HL-60 (cell line): Measurements from ENCODE around the gene PRAC2.

ENCODE experiments used
- DNase-seq, 2 experiments: peaks; one replicate each; pipeline ENCODE4 v3.0.0-alpha.2; 2010 to 2020; ENCODE audit warnings: low read depth in 1 of 2, low spot score in 1 of 2
- H3K27ac ChIP-seq: fragments of 250-450 bp; sonication (Bioruptor Pico); replicated peaks from 2 replicates; pipeline ENCODE4 v1.5.1; 2020; ENCODE audit warnings: mild to moderate bottlenecking, moderate library complexity
- H3K27me3 ChIP-seq: fragments of 250-450 bp; sonication (Bioruptor Pico); 2 replicates; pipeline ENCODE4 v1.5.1; 2021; ENCODE audit warnings: mild to moderate bottlenecking, moderate library complexity; ENCODE audit not compliant: insufficient read depth, poor library complexity, severe bottlenecking
- H3K4me3 ChIP-seq: replicated peaks from 2 replicates; pipeline ENCODE4 v1.5.1; 2011; ENCODE audit warnings: mild to moderate bottlenecking, control low read depth, low read length; ENCODE audit not compliant: insufficient read depth
- GABPA ChIP-seq: IDR thresholded peaks from 2 replicates; pipeline ENCODE4 v1.6.1; 2012; ENCODE audit warnings: low read depth
- POLR2AphosphoS5 ChIP-seq: IDR thresholded peaks from 2 replicates; pipeline ENCODE4 v1.6.1; 2012; ENCODE audit warnings: low read depth
- SPI1 ChIP-seq: IDR thresholded peaks from 2 replicates; pipeline ENCODE4 v1.6.1; 2012; ENCODE audit warnings: low read depth, mild to moderate bottlenecking, borderline replicate concordance
- TF ChIP-seq, protein P1 (sequence below): IDR thresholded peaks from 2 replicates; pipeline ENCODE4 v1.6.1; 2012; ENCODE audit warnings: low read depth; ENCODE audit not compliant: insufficient replicate concordance
- TF ChIP-seq, protein P2 (sequence below): IDR thresholded peaks from one replicate; pipeline ENCODE4 v1.5.1; 2011; ENCODE audit warnings: low read length, control low read depth, inconsistent platforms; ENCODE audit not compliant: insufficient read depth

Gene PRAC2

DNA sequence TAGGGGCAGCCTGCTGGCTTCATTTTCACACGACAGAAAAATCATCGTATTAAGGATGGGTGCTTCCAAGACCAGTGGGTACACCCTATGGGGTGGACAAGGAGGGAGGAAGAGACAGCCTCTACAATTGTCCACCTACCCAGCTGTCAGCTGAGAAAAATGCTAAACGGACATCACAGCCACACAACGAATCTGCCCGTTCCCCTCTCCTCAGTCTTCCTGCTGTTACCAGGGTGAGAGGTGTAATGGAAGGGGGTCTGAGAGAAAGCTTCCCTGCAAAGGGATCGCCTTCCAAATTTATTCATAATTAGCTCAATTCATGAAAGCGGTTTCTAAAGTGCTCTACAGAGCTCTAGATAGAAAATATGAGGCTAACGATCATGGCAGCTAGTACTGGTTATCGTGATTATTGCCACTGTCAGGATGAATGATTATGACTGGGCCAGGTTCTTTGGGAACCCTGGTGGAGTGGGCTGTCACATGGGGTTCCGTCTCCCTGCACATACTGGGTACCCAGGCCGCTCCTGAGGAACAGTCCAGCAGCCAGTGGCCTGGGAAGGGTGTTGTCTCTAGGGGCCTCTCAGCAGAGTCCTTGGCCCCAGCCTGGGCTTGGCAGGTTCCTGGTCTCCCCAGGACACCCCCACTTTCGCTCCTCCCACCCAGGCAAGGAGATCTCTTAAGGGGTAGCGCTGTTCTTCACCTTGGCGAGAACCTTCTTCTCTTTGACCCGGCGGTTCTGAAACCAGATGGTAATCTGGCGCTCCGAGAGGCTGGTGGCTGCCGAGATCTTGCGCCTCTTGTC lies 3.3 kb downstream of the PRAC2 start:
- H3K27me3 ChIP-seq = peaks cover 94% of the 10 kb centered on the region
- H3K4me3 ChIP-seq = no peak overlapping the region
- no peak overlapping the region for H3K27ac ChIP-seq
- DNase-seq = no peak
- TF ChIP-seq, protein P1, sequence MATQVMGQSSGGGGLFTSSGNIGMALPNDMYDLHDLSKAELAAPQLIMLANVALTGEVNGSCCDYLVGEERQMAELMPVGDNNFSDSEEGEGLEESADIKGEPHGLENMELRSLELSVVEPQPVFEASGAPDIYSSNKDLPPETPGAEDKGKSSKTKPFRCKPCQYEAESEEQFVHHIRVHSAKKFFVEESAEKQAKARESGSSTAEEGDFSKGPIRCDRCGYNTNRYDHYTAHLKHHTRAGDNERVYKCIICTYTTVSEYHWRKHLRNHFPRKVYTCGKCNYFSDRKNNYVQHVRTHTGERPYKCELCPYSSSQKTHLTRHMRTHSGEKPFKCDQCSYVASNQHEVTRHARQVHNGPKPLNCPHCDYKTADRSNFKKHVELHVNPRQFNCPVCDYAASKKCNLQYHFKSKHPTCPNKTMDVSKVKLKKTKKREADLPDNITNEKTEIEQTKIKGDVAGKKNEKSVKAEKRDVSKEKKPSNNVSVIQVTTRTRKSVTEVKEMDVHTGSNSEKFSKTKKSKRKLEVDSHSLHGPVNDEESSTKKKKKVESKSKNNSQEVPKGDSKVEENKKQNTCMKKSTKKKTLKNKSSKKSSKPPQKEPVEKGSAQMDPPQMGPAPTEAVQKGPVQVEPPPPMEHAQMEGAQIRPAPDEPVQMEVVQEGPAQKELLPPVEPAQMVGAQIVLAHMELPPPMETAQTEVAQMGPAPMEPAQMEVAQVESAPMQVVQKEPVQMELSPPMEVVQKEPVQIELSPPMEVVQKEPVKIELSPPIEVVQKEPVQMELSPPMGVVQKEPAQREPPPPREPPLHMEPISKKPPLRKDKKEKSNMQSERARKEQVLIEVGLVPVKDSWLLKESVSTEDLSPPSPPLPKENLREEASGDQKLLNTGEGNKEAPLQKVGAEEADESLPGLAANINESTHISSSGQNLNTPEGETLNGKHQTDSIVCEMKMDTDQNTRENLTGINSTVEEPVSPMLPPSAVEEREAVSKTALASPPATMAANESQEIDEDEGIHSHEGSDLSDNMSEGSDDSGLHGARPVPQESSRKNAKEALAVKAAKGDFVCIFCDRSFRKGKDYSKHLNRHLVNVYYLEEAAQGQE = no peak
- TF ChIP-seq SPI1 (no peak), GABPA (no peak), POLR2AphosphoS5 (no peak)
- TF ChIP-seq, protein P2, sequence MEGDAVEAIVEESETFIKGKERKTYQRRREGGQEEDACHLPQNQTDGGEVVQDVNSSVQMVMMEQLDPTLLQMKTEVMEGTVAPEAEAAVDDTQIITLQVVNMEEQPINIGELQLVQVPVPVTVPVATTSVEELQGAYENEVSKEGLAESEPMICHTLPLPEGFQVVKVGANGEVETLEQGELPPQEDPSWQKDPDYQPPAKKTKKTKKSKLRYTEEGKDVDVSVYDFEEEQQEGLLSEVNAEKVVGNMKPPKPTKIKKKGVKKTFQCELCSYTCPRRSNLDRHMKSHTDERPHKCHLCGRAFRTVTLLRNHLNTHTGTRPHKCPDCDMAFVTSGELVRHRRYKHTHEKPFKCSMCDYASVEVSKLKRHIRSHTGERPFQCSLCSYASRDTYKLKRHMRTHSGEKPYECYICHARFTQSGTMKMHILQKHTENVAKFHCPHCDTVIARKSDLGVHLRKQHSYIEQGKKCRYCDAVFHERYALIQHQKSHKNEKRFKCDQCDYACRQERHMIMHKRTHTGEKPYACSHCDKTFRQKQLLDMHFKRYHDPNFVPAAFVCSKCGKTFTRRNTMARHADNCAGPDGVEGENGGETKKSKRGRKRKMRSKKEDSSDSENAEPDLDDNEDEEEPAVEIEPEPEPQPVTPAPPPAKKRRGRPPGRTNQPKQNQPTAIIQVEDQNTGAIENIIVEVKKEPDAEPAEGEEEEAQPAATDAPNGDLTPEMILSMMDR = no peak

DNA sequence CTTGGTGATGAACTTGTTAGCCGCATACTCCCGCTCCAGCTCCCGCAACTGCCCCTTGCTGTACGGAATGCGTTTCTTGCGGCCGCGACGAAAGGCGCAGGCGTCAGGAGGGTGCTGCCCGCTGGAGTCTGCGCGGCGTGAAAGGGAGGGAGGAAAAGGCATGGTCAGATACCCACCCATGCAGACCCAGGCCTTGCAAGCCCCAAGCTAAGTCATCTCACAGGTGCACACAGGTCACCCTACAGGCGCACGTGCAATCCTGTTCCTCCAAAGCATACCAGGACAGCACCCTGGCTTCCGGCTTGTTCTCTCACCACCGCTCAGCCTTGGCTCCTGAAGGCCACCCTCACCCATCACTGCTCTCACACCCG lies 3.9 kb downstream of the PRAC2 start:
- Histone ChIP-seq H3K27ac (no peak overlapping the region), H3K27me3 (peaks cover 94% of the 10 kb centered on the region), H3K4me3 (no peak overlapping the region)
- TF ChIP-seq SPI1 (no peak), POLR2AphosphoS5 (no peak), GABPA (no peak)
- TF ChIP-seq, protein P1 = no peak
- TF ChIP-seq, protein P2 = no peak
- DNase-seq = no peak

DNA sequence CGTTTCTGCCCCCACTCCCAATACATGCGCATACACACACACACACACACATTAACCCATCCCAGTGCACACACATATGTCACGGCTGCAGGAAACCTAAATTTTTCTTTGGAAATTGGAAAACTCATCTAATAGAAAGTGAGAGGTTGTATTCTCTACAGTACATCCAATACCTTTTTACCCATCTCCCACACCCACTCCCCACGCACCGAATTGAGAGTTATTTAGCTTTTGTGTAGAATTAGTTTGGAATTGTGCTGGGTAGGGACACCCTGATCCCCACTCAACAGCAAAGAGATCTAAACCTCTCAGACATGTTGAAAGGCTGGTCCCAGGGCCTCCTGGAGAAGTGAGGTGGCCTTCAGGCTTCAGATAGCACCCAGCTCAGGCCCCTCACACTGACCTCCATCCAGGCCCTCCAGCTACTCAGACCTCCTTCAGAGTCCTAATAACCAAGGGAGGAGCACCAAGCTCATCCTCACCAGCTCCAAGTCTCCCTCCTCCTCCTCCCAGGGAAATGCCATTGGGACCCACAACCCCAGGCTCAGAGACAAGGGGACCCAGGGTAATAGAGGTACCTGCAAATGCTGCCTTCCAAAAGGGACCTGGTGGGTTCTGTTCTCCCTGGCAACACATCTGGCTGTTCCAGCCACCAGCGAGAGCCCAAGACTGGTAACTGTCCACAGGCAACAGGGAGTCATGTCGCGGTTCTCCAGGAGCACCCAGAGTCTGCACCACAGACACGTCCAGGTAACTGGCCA lies 4.6 kb downstream of the PRAC2 start:
- Histone ChIP-seq H3K27ac (no peak overlapping the region), H3K4me3 (no peak overlapping the region), H3K27me3 (peaks cover 94% of the 10 kb centered on the region)
- DNase-seq = no peak
- no peak for TF ChIP-seq POLR2AphosphoS5
- TF ChIP-seq, protein P1 = no peak
- TF ChIP-seq SPI1 = no peak
- no peak for TF ChIP-seq GABPA
- TF ChIP-seq, protein P2 = no peak
